ENCODE data around the gene KLHL12.

DNA sequence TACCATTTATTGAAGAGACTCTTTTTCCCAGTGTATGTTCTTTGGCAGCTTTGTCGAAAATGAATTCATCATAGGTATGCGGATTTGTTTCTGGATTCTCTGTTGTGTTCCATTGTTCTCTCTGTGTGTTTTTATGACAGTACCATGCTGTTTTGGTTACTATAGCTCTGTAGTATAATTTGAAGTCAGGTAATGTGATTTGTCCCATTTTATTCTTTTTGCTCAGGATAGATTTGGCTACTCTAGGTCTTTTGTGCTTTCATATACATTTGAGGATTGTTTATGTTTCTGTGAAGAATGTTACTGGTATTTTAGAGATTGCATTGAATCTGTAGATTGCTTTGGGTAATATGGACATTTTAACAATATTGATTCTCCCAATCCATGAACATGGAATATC lies 5.4 kb upstream of the KLHL12 start:
- TF ChIP-seq, protein P1, sequence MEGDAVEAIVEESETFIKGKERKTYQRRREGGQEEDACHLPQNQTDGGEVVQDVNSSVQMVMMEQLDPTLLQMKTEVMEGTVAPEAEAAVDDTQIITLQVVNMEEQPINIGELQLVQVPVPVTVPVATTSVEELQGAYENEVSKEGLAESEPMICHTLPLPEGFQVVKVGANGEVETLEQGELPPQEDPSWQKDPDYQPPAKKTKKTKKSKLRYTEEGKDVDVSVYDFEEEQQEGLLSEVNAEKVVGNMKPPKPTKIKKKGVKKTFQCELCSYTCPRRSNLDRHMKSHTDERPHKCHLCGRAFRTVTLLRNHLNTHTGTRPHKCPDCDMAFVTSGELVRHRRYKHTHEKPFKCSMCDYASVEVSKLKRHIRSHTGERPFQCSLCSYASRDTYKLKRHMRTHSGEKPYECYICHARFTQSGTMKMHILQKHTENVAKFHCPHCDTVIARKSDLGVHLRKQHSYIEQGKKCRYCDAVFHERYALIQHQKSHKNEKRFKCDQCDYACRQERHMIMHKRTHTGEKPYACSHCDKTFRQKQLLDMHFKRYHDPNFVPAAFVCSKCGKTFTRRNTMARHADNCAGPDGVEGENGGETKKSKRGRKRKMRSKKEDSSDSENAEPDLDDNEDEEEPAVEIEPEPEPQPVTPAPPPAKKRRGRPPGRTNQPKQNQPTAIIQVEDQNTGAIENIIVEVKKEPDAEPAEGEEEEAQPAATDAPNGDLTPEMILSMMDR (IDR thresholded peaks at IDR 0.05) = no peak
- TF ChIP-seq POLR2A (IDR thresholded peaks at IDR 0.05) = no peak

Data from lower leg skin (tissue), 3 donors.